Panc1 (cell line): ENCODE data around the gene MYCN. TPM values are rescaled to one million over a fixed set of nuclear protein-coding genes. Genes with fewer than 3 reads are reported as not detected.

Experiments used
- ATAC-seq: fragments of 200-7000 bp; cut with Tn5 transposase; 2 replicates; pipeline ENCODE4 v1.9.1; 2020; ENCODE audit warnings: mild to moderate bottlenecking, moderate library complexity
- BruUV-seq: library from RNA; stranded (reverse); fragments of 400-500 nt; replicated peaks from 2 replicates; lab custom pipeline; 2021; lab: Mats Ljungman, UMichigan
- CTCF ChIA-PET: fragments of 300-600 bp; sonication (Branson Sonifier 250); formaldehyde crosslinking; loops from one replicate; lab custom pipeline; 2022; ENCODE audit warnings: antibody characterized with exemption; lab: Charles Lee
- POLR2A ChIA-PET: fragments of 300-600 bp; sonication (Branson Sonifier 250); formaldehyde crosslinking; loops from one replicate; lab custom pipeline; 2022; ENCODE audit warnings: antibody characterized with exemption; lab: Charles Lee
- DNase-seq: peaks from one replicate; pipeline ENCODE4 v3.0.0-alpha.2; 2010; ENCODE audit warnings: low read depth, low spot score
- H3K27ac ChIP-seq: 2 replicates; pipeline ENCODE4 v1.5.1; 2011; ENCODE audit warnings: mild to moderate bottlenecking, low read length, inconsistent platforms
- H3K27me3 ChIP-seq: fragments of 200-500 bp; sonication (Bioruptor generic); 2 replicates; pipeline ENCODE4 v1.6.0; 2014; ENCODE audit warnings: low read length, inconsistent platforms; ENCODE audit not compliant: control insufficient read depth, insufficient read depth
- H3K36me3 ChIP-seq: fragments of 200-500 bp; sonication (Bioruptor generic); 2 replicates; pipeline ENCODE4 v1.5.1; 2014; ENCODE audit warnings: inconsistent platforms, mild to moderate bottlenecking, low read length, moderate library complexity; ENCODE audit not compliant: control insufficient read depth, insufficient read depth
- H3K4me1 ChIP-seq: 2 replicates; pipeline ENCODE4 v1.5.1; 2011; ENCODE audit warnings: inconsistent platforms, mild to moderate bottlenecking, low read length, moderate library complexity; ENCODE audit not compliant: control insufficient read depth, insufficient read depth
- H3K4me3 ChIP-seq, 2 experiments: 2 replicates each; pipeline ENCODE4 v1.5.1; 2011 to 2012; ENCODE audit warnings: low read depth in 2 of 2, low read length in 2 of 2, mild to moderate bottlenecking in 2 of 2, inconsistent platforms in 1 of 2, moderate library complexity in 1 of 2
- H3K9me3 ChIP-seq: fragments of 200-500 bp; sonication (Bioruptor generic); 2 replicates; pipeline ENCODE4 v1.5.1; 2014; ENCODE audit warnings: low read depth, mild to moderate bottlenecking, inconsistent platforms, low read length, moderate library complexity; ENCODE audit not compliant: control insufficient read depth, insufficient read depth
- POLR2AphosphoS5 ChIP-seq: IDR thresholded peaks from 2 replicates; pipeline ENCODE4 v1.6.1; 2012; ENCODE audit warnings: mild to moderate bottlenecking, low read depth, low read length, moderate library complexity
- SIN3A ChIP-seq: IDR thresholded peaks from 2 replicates; pipeline ENCODE4 v1.6.1; 2012; ENCODE audit warnings: low read depth, mild to moderate bottlenecking, low read length, moderate library complexity, borderline replicate concordance; ENCODE audit not compliant: insufficient read depth
- TCF7L2 ChIP-seq: IDR thresholded peaks from 2 replicates; pipeline ENCODE4 v1.6.1; 2011; ENCODE audit warnings: mild to moderate bottlenecking, low read depth, low read length, inconsistent platforms
- in situ Hi-C: cut with HindIII; loops from 2 replicates; pipeline ENCODE4 v1.10.0; 2016; ENCODE audit warnings: low sequenced_read_pairs, low pct_unique_long_range_greater_than_20kb
- intact Hi-C: fragments of 100-400 bp; cut with micrococcal nuclease; formaldehyde crosslinking; loops from one replicate; pipeline ENCODE4 v1.10.0; 2022; ENCODE audit not compliant: unreplicated experiment
- total RNA-seq: library from RNA; stranded (reverse); gene quantifications from one replicate; pipeline ENCODE4 v1.2.1, GENCODE V29; 2021; ENCODE audit not compliant: unreplicated experiment
- TF ChIP-seq, protein P1 (sequence below): fragments of 450-650 bp; IDR thresholded peaks from 2 replicates; pipeline ENCODE4 v1.5.1; 2017; ENCODE audit warnings: mild to moderate bottlenecking
- TF ChIP-seq, protein P2 (sequence below), 2 experiments: IDR thresholded peaks; 2 replicates each; pipeline ENCODE4 v1.6.1; 2011 to 2012; ENCODE audit warnings: low read depth in 2 of 2, control low read depth in 1 of 2, low read length in 1 of 2, mild to moderate bottlenecking in 1 of 2, moderate library complexity in 1 of 2; ENCODE audit not compliant: insufficient read depth in 1 of 2

Gene MYCN
- total RNA-seq, 1 experiment from 2014 or later: not detected

GRCh38 chr2:15933184-15933845 lies 7.0 kb upstream of the MYCN start:
- TF ChIP-seq SIN3A (no peak), TCF7L2 (no peak), POLR2AphosphoS5 (no peak)
- TF ChIP-seq, protein P1, sequence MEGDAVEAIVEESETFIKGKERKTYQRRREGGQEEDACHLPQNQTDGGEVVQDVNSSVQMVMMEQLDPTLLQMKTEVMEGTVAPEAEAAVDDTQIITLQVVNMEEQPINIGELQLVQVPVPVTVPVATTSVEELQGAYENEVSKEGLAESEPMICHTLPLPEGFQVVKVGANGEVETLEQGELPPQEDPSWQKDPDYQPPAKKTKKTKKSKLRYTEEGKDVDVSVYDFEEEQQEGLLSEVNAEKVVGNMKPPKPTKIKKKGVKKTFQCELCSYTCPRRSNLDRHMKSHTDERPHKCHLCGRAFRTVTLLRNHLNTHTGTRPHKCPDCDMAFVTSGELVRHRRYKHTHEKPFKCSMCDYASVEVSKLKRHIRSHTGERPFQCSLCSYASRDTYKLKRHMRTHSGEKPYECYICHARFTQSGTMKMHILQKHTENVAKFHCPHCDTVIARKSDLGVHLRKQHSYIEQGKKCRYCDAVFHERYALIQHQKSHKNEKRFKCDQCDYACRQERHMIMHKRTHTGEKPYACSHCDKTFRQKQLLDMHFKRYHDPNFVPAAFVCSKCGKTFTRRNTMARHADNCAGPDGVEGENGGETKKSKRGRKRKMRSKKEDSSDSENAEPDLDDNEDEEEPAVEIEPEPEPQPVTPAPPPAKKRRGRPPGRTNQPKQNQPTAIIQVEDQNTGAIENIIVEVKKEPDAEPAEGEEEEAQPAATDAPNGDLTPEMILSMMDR: no peak
- TF ChIP-seq, protein P2, sequence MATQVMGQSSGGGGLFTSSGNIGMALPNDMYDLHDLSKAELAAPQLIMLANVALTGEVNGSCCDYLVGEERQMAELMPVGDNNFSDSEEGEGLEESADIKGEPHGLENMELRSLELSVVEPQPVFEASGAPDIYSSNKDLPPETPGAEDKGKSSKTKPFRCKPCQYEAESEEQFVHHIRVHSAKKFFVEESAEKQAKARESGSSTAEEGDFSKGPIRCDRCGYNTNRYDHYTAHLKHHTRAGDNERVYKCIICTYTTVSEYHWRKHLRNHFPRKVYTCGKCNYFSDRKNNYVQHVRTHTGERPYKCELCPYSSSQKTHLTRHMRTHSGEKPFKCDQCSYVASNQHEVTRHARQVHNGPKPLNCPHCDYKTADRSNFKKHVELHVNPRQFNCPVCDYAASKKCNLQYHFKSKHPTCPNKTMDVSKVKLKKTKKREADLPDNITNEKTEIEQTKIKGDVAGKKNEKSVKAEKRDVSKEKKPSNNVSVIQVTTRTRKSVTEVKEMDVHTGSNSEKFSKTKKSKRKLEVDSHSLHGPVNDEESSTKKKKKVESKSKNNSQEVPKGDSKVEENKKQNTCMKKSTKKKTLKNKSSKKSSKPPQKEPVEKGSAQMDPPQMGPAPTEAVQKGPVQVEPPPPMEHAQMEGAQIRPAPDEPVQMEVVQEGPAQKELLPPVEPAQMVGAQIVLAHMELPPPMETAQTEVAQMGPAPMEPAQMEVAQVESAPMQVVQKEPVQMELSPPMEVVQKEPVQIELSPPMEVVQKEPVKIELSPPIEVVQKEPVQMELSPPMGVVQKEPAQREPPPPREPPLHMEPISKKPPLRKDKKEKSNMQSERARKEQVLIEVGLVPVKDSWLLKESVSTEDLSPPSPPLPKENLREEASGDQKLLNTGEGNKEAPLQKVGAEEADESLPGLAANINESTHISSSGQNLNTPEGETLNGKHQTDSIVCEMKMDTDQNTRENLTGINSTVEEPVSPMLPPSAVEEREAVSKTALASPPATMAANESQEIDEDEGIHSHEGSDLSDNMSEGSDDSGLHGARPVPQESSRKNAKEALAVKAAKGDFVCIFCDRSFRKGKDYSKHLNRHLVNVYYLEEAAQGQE (IDR thresholded peaks at IDR 0.05; ENCODE audit: insufficient read depth in 1 of 2, low read depth in 2 of 2, low read length in 1 of 2): no peak
- ChIA-PET POLR2A (no interaction called here), CTCF (no interaction called here)
- in situ Hi-C loops: no loop called here
- intact Hi-C loops: no loop called here
- DNase-seq (no peak), ATAC-seq (no peak)
- Histone ChIP-seq H3K4me3 (no peak overlapping the region), H3K27ac (no peak overlapping the region), H3K9me3 (no peaks in the 10 kb centered on the region), H3K27me3 (no peaks in the 10 kb centered on the region; the same call in none of the 2 replicates), H3K4me1 (no peaks in the 10 kb centered on the region), H3K36me3 (no peaks in the 10 kb centered on the region)
- no TSS peak for BruUV-seq

GRCh38 chr2:15934291-15934945 lies 5.9 kb upstream of the MYCN start:
- BruUV-seq: no TSS peak
- in situ Hi-C loops (no loop called here), intact Hi-C loops (no loop called here)
- Histone ChIP-seq H3K36me3 (no peaks in the 10 kb centered on the region), H3K4me1 (no peaks in the 10 kb centered on the region), H3K9me3 (no peaks in the 10 kb centered on the region), H3K27ac (no peak overlapping the region), H3K27me3 (peaks cover 8% of the 10 kb centered on the region), H3K4me3 (no peak overlapping the region)
- ChIA-PET CTCF (interaction anchor here (0.7 kb wide), 1 partner anchor 192 kb away, joined by 5 read pairs; no protein-coding TSS in a partner anchor), POLR2A (no interaction called here)
- ATAC-seq (no peak), DNase-seq (no peak)
- no peak for TF ChIP-seq SIN3A
- TF ChIP-seq, protein P2 (IDR thresholded peaks at IDR 0.05; ENCODE audit: insufficient read depth in 1 of 2, low read depth in 2 of 2, low read length in 1 of 2): no peak
- no peak for TF ChIP-seq POLR2AphosphoS5
- no peak for TF ChIP-seq TCF7L2
- TF ChIP-seq, protein P1: no peak
